HepG2 (cell line): ENCODE data around the gene OPRL1. TPM values are rescaled to one million over a fixed set of nuclear protein-coding genes. Genes with fewer than 3 reads are reported as not detected.

ENCODE experiments used
- ATAC-seq: fragments of 200-7000 bp; cut with Tn5 transposase; 3 replicates; pipeline ENCODE4 v1.9.1; 2020; ENCODE audit warnings: mild to moderate bottlenecking, moderate library complexity
- BruUV-seq: library from RNA; stranded (reverse); fragments of 400-500 nt; replicated peaks from 2 replicates; lab custom pipeline; 2021; lab: Mats Ljungman, UMichigan
- CTCF ChIA-PET: fragments of 300-600 bp; formaldehyde crosslinking; extraction: SDS; loops from one replicate; lab custom pipeline; 2021; ENCODE audit warnings: low total read pairs, inconsistent platforms, low intra/inter-chr PET ratio; lab: Yijun Ruan, JAX
- POLR2A ChIA-PET: fragments of 350-600 bp; sonication (Branson Sonifier 250); formaldehyde crosslinking; loops from one replicate; lab custom pipeline; 2020; ENCODE audit warnings: antibody characterized with exemption, inconsistent platforms; lab: Yijun Ruan, JAX
- DNase-seq: peaks from one replicate; pipeline ENCODE4 v3.0.0-alpha.2; 2015; ENCODE audit warnings: low spot score
- FAIRE-seq: peaks from 3 replicates; lab custom pipeline; 2011; peaks lifted over from hg19 to GRCh38; lab: Jason Lieb, UNC
- H2AFZ ChIP-seq: one replicate; pipeline ENCODE4 v1.6.1; 2011; ENCODE audit warnings: low read length, inconsistent platforms
- H3K27ac ChIP-seq: fragments of 300-600 bp; 3 replicates; pipeline ENCODE4 v1.8.0; 2011; ENCODE audit warnings: mixed run types, mild to moderate bottlenecking, mixed read lengths, low read length, inconsistent platforms; ENCODE audit not compliant: insufficient read depth; ENCODE audit errors: extremely low read length
- H3K27me3 ChIP-seq, 2 experiments: fragments of 200-600 bp in 1 of 2; 2 replicates in 1 of 2; 3 replicates in 1 of 2; pipeline versions ENCODE4 v1.6.0 to v1.8.0; 2011; ENCODE audit warnings: low read length in 2 of 2, mild to moderate bottlenecking in 2 of 2, moderate library complexity in 2 of 2, inconsistent platforms in 1 of 2; ENCODE audit not compliant: insufficient read depth in 2 of 2, control insufficient read depth in 1 of 2
- H3K36me3 ChIP-seq, 2 experiments: fragments of 200-600 bp in 1 of 2; replicated peaks in 1 of 2; 2 replicates in 1 of 2; 3 replicates in 1 of 2; pipeline versions ENCODE4 v1.5.1 to v1.8.0; 2011; ENCODE audit warnings: low read length in 2 of 2, inconsistent platforms in 1 of 2; ENCODE audit not compliant: insufficient read depth in 2 of 2, control insufficient read depth in 1 of 2
- H3K4me1 ChIP-seq: 2 replicates; pipeline ENCODE4 v1.5.1; 2012; ENCODE audit warnings: low read length, inconsistent platforms; ENCODE audit not compliant: insufficient read depth
- H3K4me2 ChIP-seq: 2 replicates; pipeline ENCODE4 v1.6.0; 2011; ENCODE audit warnings: low read depth, low read length, inconsistent platforms
- H3K4me3 ChIP-seq, 3 experiments: fragments of 200-600 bp in 1 of 3; sonication (generic), shearing (Covaris generic) in 1 of 3; replicated peaks in 1 of 3; 2 replicates each; pipeline ENCODE4 v1.5.1; 2011 to 2016; ENCODE audit warnings: low read length in 3 of 3, inconsistent platforms in 2 of 3, low read depth in 2 of 3, mild to moderate bottlenecking in 2 of 3, control low read depth in 1 of 3, mixed read lengths in 1 of 3; ENCODE audit not compliant: insufficient read depth in 1 of 3
- H3K79me2 ChIP-seq: one replicate; pipeline ENCODE4 v1.6.1; 2011; ENCODE audit warnings: low read length, inconsistent platforms; ENCODE audit not compliant: insufficient read depth
- H3K9ac ChIP-seq: 2 replicates; pipeline ENCODE4 v1.6.0; 2011; ENCODE audit warnings: mild to moderate bottlenecking, low read depth, low read length, inconsistent platforms; ENCODE audit not compliant: insufficient read depth
- H3K9me3 ChIP-seq: 2 replicates; pipeline ENCODE4 v1.5.1; 2012; ENCODE audit warnings: mild to moderate bottlenecking, low read length
- H4K20me1 ChIP-seq: 2 replicates; pipeline ENCODE4 v1.6.0; 2011; ENCODE audit warnings: inconsistent platforms, mild to moderate bottlenecking, low read length, moderate library complexity; ENCODE audit not compliant: insufficient read depth
- CBX5 ChIP-seq: sonication (generic); formaldehyde crosslinking; IDR thresholded peaks from 2 replicates; pipeline ENCODE4 v1.4.0; 2020; ENCODE audit warnings: missing genetic modification reagents, borderline replicate concordance
- GABPB1 ChIP-seq: IDR thresholded peaks from 2 replicates; pipeline ENCODE4 v1.6.1; 2016; ENCODE audit warnings: mild to moderate bottlenecking, missing genetic modification reagents, moderate library complexity, missing compliant biosample characterization
- HDAC2 ChIP-seq: sonication (generic); formaldehyde crosslinking; IDR thresholded peaks from 2 replicates; pipeline ENCODE4 v1.4.0; 2020; ENCODE audit warnings: missing genetic modification reagents
- HNRNPH1 ChIP-seq: fragments of 200-400 bp; formaldehyde crosslinking; optimal IDR thresholded peaks from 2 replicates; pipeline ENCODE3; 2017; ENCODE audit warnings: mild to moderate bottlenecking, low read depth, low read length
- HOXA9 ChIP-seq: sonication (generic); formaldehyde crosslinking; IDR thresholded peaks from 2 replicates; pipeline ENCODE4 v1.8.1; 2022; ENCODE audit warnings: missing genetic modification reagents, mild to moderate bottlenecking, moderate library complexity, borderline replicate concordance
- JARID2 ChIP-seq: sonication (generic); formaldehyde crosslinking; IDR thresholded peaks from 2 replicates; pipeline ENCODE4 v1.8.1; 2023; ENCODE audit warnings: missing genetic modification reagents, inconsistent platforms; ENCODE audit not compliant: insufficient replicate concordance
- PRMT3 ChIP-seq: sonication (generic); formaldehyde crosslinking; IDR thresholded peaks from 2 replicates; pipeline ENCODE4 v1.8.1; 2022; ENCODE audit warnings: low read depth, mild to moderate bottlenecking, moderate library complexity, missing genetic modification reagents, borderline replicate concordance
- SMARCE1 ChIP-seq: fragments of 450-650 bp; IDR thresholded peaks from 2 replicates; pipeline ENCODE4 v1.6.1; 2017; ENCODE audit warnings: borderline replicate concordance
- TAF15 ChIP-seq: fragments of 200-400 bp; formaldehyde crosslinking; IDR thresholded peaks from one replicate; pipeline ENCODE4 v1.6.1; 2018; ENCODE audit warnings: mild to moderate bottlenecking, low read depth, low read length; ENCODE audit not compliant: poor library complexity, severe bottlenecking
- ZBED4 ChIP-seq: sonication (generic); formaldehyde crosslinking; IDR thresholded peaks from 2 replicates; pipeline ENCODE4 v1.4.0; 2020; ENCODE audit warnings: missing genetic modification reagents, borderline replicate concordance
- ZNF543 ChIP-seq: sonication (generic); formaldehyde crosslinking; IDR thresholded peaks from 2 replicates; pipeline ENCODE4 v1.4.0; 2020; ENCODE audit warnings: mild to moderate bottlenecking, missing genetic modification reagents
- ZNF547 ChIP-seq: sonication (generic); formaldehyde crosslinking; IDR thresholded peaks from 2 replicates; pipeline ENCODE4 v1.5.1; 2020; ENCODE audit warnings: mild to moderate bottlenecking, missing genetic modification reagents
- ZNF580 ChIP-seq: IDR thresholded peaks from 2 replicates; pipeline ENCODE4 v1.6.1; 2016; ENCODE audit warnings: low read depth, borderline replicate concordance
- ZNF768 ChIP-seq: sonication (generic); formaldehyde crosslinking; IDR thresholded peaks from 2 replicates; pipeline ENCODE4 v1.4.0; 2020; ENCODE audit warnings: missing genetic modification reagents
- ZNF850 ChIP-seq: sonication (generic); formaldehyde crosslinking; conservative IDR thresholded peaks from 2 replicates; pipeline ENCODE4 v1.9.0; 2021; ENCODE audit warnings: mild to moderate bottlenecking, missing genetic modification reagents
- WGBS: methylation state at CpG from one replicate; pipeline ENCODE4 v1.1.6; 2017; ENCODE audit warnings: low lambda C conversion rate; 5-methylcytosine and 5-hydroxymethylcytosine counted together
- in situ Hi-C: cut with HindIII; loops from 2 replicates; pipeline ENCODE4 v1.10.0; 2017; ENCODE audit warnings: low pct_unique_long_range_greater_than_20kb; ENCODE audit not compliant: extremely low pct_ligation_motif_present
- intact Hi-C: fragments of 100-400 bp; cut with micrococcal nuclease; formaldehyde crosslinking; loops from one replicate; pipeline ENCODE4 v1.10.0; 2022; ENCODE audit not compliant: unreplicated experiment
- polyA plus RNA-seq, 8 experiments: library from polyadenylated mRNA; depleted of rRNA in 3 of 8; stranded (reverse) in 7 of 8; unstranded in 1 of 8; fragments of >200 nt; fragmentation: Illumina TruSeq in 4 of 8; extraction: Trizol in 4 of 8; gene quantifications; 2 replicates each; pipeline versions ENCODE4 v1.2.1 to v1.2.3, GENCODE V29; 2011 to 2016; ENCODE audit warnings: low read depth in 4 of 8, missing spikeins in 1 of 8, mixed read lengths in 1 of 8; ENCODE audit not compliant: insufficient read depth in 1 of 8
- total RNA-seq, 5 experiments: library from RNA; depleted of rRNA; stranded (reverse); fragments of >200 nt; fragmentation: Illumina TruSeq; extraction: Trizol; gene quantifications; 2 replicates each; pipeline ENCODE4 v1.2.3, GENCODE V29; 2016; ENCODE audit warnings: low read depth in 1 of 5
- TF ChIP-seq, protein P1 (sequence below): sonication (generic); formaldehyde crosslinking; IDR thresholded peaks from 2 replicates; pipeline ENCODE4 v1.4.0; 2020; ENCODE audit warnings: missing genetic modification reagents
- TF ChIP-seq, protein P2 (sequence below): sonication (generic); formaldehyde crosslinking; IDR thresholded peaks from 2 replicates; pipeline ENCODE4 v1.5.1; 2020; ENCODE audit warnings: mild to moderate bottlenecking, missing genetic modification reagents, moderate library complexity

Gene OPRL1
- total and polyA plus RNA-seq, 2 of the 13 experiments (the other 11 are each of a cell fraction or from before 2014, with no cell fraction given) = 0.35 to 0.71 TPM

DNA sequence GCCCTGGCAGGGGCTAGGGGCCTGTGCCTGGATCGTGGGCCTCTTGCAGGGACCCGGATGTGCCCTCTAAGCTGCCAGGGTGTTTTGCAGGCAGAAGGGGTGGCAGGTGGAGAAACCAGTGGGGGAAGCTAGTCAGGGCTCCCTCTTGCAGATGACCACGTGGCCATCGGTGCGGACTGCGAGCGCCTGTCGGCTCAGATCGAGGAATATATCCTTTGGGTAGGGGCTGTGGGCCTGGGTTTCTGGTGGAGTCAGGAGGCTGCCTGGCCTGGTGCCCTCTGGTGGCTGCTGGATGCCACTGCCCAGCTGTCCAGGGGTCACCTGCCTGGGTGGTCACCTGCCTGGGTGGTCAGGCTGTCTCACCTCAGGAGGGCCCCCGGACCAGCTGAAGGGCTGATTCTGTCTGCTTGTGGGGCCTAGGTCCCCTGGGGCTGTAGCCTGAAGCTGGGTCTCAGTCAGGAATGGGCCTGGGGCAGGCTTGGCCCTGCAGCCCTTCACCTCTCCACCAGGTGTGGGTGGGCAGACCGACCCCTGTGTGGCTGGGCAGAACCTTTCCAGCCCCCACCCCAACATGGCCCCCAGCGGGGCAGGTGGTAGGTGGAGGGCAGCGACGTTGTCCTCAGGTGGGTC, 10.2 kb upstream of the OPRL1 start:
- Histone ChIP-seq H3K4me2 (peak overlapping the region; percentile 48), H3K9ac (no peak overlapping the region), H3K27ac (no peak overlapping the region), H3K9me3 (no peaks in the 10 kb centered on the region), H3K4me3 (peak overlapping the region in 1 of 3 experiments; percentile 11; a peak in 1 of 6 replicates), H3K4me1 (peaks cover 37% of the 10 kb centered on the region), H2AFZ (no peak overlapping the region), H3K79me2 (no peaks in the 10 kb centered on the region), H3K36me3 (no peaks in the 10 kb centered on the region), H4K20me1 (no peaks in the 10 kb centered on the region), H3K27me3 (peaks cover 3 to 11% of the 10 kb centered on the region in 2 experiments; a peak in 2 of 5 replicates)
- ChIA-PET POLR2A (interaction anchor here (0.7 to 1.9 kb wide), 3 partner anchors 10 to 89 kb away, joined by 3 to 8 read pairs (median 3); partner anchors contain the start of genes OPRL1 and PRPF6), CTCF (interaction anchor here (1.1 to 1.6 kb wide), 5 partner anchors 15 to 532 kb away, joined by 3 to 13 read pairs (median 4); partner anchors contain the start of gene PTK6)
- in situ Hi-C loops (no loop called here), intact Hi-C loops (loop anchor here (2.0 kb wide), 1 partner anchor 15 kb away; no protein-coding TSS in a partner anchor)
- BruUV-seq = no TSS peak
- DNase-seq (peak; percentile 62), FAIRE-seq (peak; percentile 90), ATAC-seq (peak; percentile 67)
- 31% methylated on average over 6 of the region's 14 CpGs for WGBS
- TF ChIP-seq HNRNPH1 (no peak), CBX5 (no peak), TAF15 (no peak), JARID2 (CRISPR knock-in tag) (peak; percentile 72), ZNF547 (CRISPR knock-in tag) (peak; percentile 67; the same call in 1 of the 2 replicates), SMARCE1 (no peak), HOXA9 (CRISPR knock-in tag) (no peak), GABPB1 (0 out of 2 replicates have a peak, but pooled peaks have one; percentile 34), PRMT3 (CRISPR knock-in tag) (no peak), ZNF850 (CRISPR knock-in tag) (no peak), ZNF580 (no peak), ZBED4 (CRISPR knock-in tag) (peak; percentile 59), ZNF543 (CRISPR knock-in tag) (no peak), ZNF768 (CRISPR knock-in tag) (no peak), HDAC2 (CRISPR knock-in tag) (0 out of 2 replicates have a peak, but pooled peaks have one; percentile 14)
- TF ChIP-seq, protein P1, sequence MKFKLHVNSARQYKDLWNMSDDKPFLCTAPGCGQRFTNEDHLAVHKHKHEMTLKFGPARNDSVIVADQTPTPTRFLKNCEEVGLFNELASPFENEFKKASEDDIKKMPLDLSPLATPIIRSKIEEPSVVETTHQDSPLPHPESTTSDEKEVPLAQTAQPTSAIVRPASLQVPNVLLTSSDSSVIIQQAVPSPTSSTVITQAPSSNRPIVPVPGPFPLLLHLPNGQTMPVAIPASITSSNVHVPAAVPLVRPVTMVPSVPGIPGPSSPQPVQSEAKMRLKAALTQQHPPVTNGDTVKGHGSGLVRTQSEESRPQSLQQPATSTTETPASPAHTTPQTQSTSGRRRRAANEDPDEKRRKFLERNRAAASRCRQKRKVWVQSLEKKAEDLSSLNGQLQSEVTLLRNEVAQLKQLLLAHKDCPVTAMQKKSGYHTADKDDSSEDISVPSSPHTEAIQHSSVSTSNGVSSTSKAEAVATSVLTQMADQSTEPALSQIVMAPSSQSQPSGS (CRISPR knock-in tag) = peak; percentile 76; the same call in 1 of the 2 replicates
- TF ChIP-seq, protein P2, sequence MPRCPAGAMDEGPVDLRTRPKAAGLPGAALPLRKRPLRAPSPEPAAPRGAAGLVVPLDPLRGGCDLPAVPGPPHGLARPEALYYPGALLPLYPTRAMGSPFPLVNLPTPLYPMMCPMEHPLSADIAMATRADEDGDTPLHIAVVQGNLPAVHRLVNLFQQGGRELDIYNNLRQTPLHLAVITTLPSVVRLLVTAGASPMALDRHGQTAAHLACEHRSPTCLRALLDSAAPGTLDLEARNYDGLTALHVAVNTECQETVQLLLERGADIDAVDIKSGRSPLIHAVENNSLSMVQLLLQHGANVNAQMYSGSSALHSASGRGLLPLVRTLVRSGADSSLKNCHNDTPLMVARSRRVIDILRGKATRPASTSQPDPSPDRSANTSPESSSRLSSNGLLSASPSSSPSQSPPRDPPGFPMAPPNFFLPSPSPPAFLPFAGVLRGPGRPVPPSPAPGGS = 0 out of 2 replicates have a peak, but pooled peaks have one; percentile 40
